SK-N-SH treated with all-trans-retinoic acid at 6 μM for 48 hours (cell line): ENCODE data around the gene ROBO2.

Experiments
- ATAC-seq: fragments of 200-7000 bp; cut with Tn5 transposase; 3 replicates; pipeline ENCODE4 v1.9.1; 2020; ENCODE audit warnings: mild to moderate bottlenecking, moderate library complexity
- ARNTL ChIP-seq: fragments of 450-650 bp; formaldehyde crosslinking; IDR thresholded peaks from 2 replicates; pipeline ENCODE4 v1.5.0; 2020; ENCODE audit warnings: low read depth, mild to moderate bottlenecking, moderate library complexity, borderline replicate concordance
- BACH2 ChIP-seq: fragments of 250-450 bp; sonication (Bioruptor Pico); IDR thresholded peaks from 2 replicates; pipeline ENCODE4 v1.9.0; 2021; ENCODE audit warnings: mild to moderate bottlenecking, borderline replicate concordance
- CREB5 ChIP-seq: fragments of 250-450 bp; sonication (Bioruptor Pico); IDR thresholded peaks from 2 replicates; pipeline ENCODE4 v1.5.1; 2020; ENCODE audit warnings: low read depth, mild to moderate bottlenecking, moderate library complexity
- CSDC2 ChIP-seq: fragments of 250-450 bp; sonication (Bioruptor Pico); IDR thresholded peaks from 2 replicates; pipeline ENCODE4 v1.5.0; 2020; ENCODE audit warnings: mild to moderate bottlenecking, moderate library complexity
- CSRNP3 ChIP-seq: fragments of 250-450 bp; sonication (Bioruptor Pico); IDR thresholded peaks from 2 replicates; pipeline ENCODE4 v1.5.1; 2021; ENCODE audit warnings: mild to moderate bottlenecking, moderate library complexity
- ESRRG ChIP-seq: fragments of 250-450 bp; sonication (Bioruptor Pico); IDR thresholded peaks from 2 replicates; pipeline ENCODE4 v1.6.1; 2021; ENCODE audit warnings: mild to moderate bottlenecking
- OSR1 ChIP-seq: fragments of 250-450 bp; sonication (Bioruptor Pico); IDR thresholded peaks from 2 replicates; pipeline ENCODE4 v1.8.0; 2022; ENCODE audit warnings: moderate library complexity, mild to moderate bottlenecking, inconsistent platforms
- PATZ1 ChIP-seq: fragments of 250-450 bp; sonication (Bioruptor Pico); IDR thresholded peaks from 2 replicates; pipeline ENCODE4 v1.8.0; 2020; ENCODE audit warnings: mild to moderate bottlenecking, moderate library complexity, borderline replicate concordance
- POU6F1 ChIP-seq: fragments of 250-450 bp; sonication (Bioruptor Pico); IDR thresholded peaks from 2 replicates; pipeline ENCODE4 v1.8.0; 2021; ENCODE audit warnings: low read depth, mild to moderate bottlenecking, moderate library complexity, borderline replicate concordance
- PPARA ChIP-seq: fragments of 250-450 bp; sonication (Bioruptor Pico); IDR thresholded peaks from 2 replicates; pipeline ENCODE4 v1.5.0; 2020; ENCODE audit warnings: mild to moderate bottlenecking, borderline replicate concordance
- RARB ChIP-seq: fragments of 250-450 bp; sonication (Bioruptor Pico); IDR thresholded peaks from 2 replicates; pipeline ENCODE4 v1.8.0; 2021; ENCODE audit warnings: mild to moderate bottlenecking, moderate library complexity
- SNAI2 ChIP-seq: fragments of 250-450 bp; sonication (Bioruptor Pico); IDR thresholded peaks from 2 replicates; pipeline ENCODE4 v1.5.0; 2020; ENCODE audit warnings: mild to moderate bottlenecking, moderate library complexity
- TCF4 ChIP-seq: fragments of 250-450 bp; sonication (Bioruptor Pico); IDR thresholded peaks from 2 replicates; pipeline ENCODE4 v1.8.0; 2021; ENCODE audit warnings: mild to moderate bottlenecking, moderate library complexity, borderline replicate concordance
- TOX ChIP-seq: fragments of 250-450 bp; sonication (Bioruptor Pico); IDR thresholded peaks from 2 replicates; pipeline ENCODE4 v1.8.0; 2021; ENCODE audit warnings: mild to moderate bottlenecking, moderate library complexity, borderline replicate concordance
- TSHZ2 ChIP-seq: fragments of 250-450 bp; sonication (Bioruptor Pico); IDR thresholded peaks from 2 replicates; pipeline ENCODE4 v1.5.0; 2020; ENCODE audit warnings: mild to moderate bottlenecking, moderate library complexity
- ZC3H10 ChIP-seq: fragments of 250-450 bp; sonication (Bioruptor Pico); IDR thresholded peaks from 2 replicates; pipeline ENCODE4 v1.5.1; 2021; ENCODE audit warnings: mild to moderate bottlenecking, moderate library complexity
- ZFP3 ChIP-seq: fragments of 250-450 bp; sonication (Bioruptor Pico); IDR thresholded peaks from 2 replicates; pipeline ENCODE4 v1.5.0; 2020; ENCODE audit warnings: mild to moderate bottlenecking, moderate library complexity
- ZNF565 ChIP-seq: fragments of 450-650 bp; formaldehyde crosslinking; conservative IDR thresholded peaks from 2 replicates; pipeline ENCODE4 v1.5.0; 2020; ENCODE audit warnings: low read depth, mild to moderate bottlenecking, moderate library complexity
- ZNF70 ChIP-seq: fragments of 450-650 bp; formaldehyde crosslinking; IDR thresholded peaks from 2 replicates; pipeline ENCODE4 v1.5.0; 2020; ENCODE audit warnings: mild to moderate bottlenecking, moderate library complexity
- ZNF8 ChIP-seq: fragments of 450-650 bp; formaldehyde crosslinking; IDR thresholded peaks from 2 replicates; pipeline ENCODE4 v1.5.0; 2020; ENCODE audit warnings: mild to moderate bottlenecking, moderate library complexity

ROBO2 gene

GRCh38 chr3:77086408-77086807 lies 46.5 kb downstream of the ROBO2 start:
- TF ChIP-seq PPARA (CRISPR knock-in tag) (no peak), ZNF565 (CRISPR knock-in tag) (no peak), CSRNP3 (no peak), ZC3H10 (CRISPR knock-in tag) (no peak), CSDC2 (no peak), SNAI2 (CRISPR knock-in tag) (no peak), TSHZ2 (CRISPR knock-in tag) (no peak), ZNF70 (CRISPR knock-in tag) (no peak), ARNTL (CRISPR knock-in tag) (no peak), POU6F1 (CRISPR knock-in tag) (no peak), CREB5 (CRISPR knock-in tag) (no peak), RARB (CRISPR knock-in tag) (no peak), BACH2 (CRISPR knock-in tag) (no peak), PATZ1 (CRISPR knock-in tag) (no peak)
- TF ChIP-seq, all 23 proteins: peak for 0
- ATAC-seq: no peak

DNA sequence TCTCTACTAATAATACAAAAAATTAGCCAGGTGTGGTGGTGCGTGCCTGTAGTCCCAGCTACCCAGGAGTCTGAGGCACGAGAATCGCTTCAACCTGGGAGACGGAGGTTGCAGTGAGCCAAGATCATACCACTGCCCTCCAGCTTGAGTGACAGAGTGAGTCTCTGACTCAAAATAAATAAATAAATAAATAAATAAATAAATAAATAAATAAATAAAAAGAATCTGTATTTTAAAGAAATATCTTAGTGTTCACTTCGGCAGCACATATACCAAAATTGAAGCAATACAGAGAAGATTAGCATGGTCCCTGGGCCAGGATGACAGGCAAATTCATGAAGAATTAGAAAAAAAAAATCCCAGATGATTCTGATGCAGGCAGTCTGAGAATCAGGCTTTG lies 51.9 kb downstream of the ROBO2 start:
- no peak for TF ChIP-seq BACH2 (CRISPR knock-in tag)
- TF ChIP-seq POU6F1 (CRISPR knock-in tag): no peak
- no peak for TF ChIP-seq ZFP3 (CRISPR knock-in tag)
- TF ChIP-seq PATZ1 (CRISPR knock-in tag): no peak
- TF ChIP-seq ZNF565 (CRISPR knock-in tag): no peak
- no peak for TF ChIP-seq ARNTL (CRISPR knock-in tag)
- ATAC-seq: no peak

GRCh38 chr3:77093101-77093500 lies 53.2 kb downstream of the ROBO2 start:
- ATAC-seq: no peak
- TF ChIP-seq POU6F1 (CRISPR knock-in tag): no peak
- no peak for TF ChIP-seq TOX (CRISPR knock-in tag)
- TF ChIP-seq ESRRG: no peak
- no peak for TF ChIP-seq TCF4 (CRISPR knock-in tag)
- TF ChIP-seq ZNF8: no peak
- TF ChIP-seq BACH2 (CRISPR knock-in tag): no peak
- no peak for TF ChIP-seq ZFP3 (CRISPR knock-in tag)
- no peak for TF ChIP-seq OSR1 (CRISPR knock-in tag)
